Measurements from ENCODE around the gene SLC35F3. TPM values are rescaled to one million over a fixed set of nuclear protein-coding genes. Genes with fewer than 3 reads are reported as not detected.

Gene SLC35F3
- total and polyA plus RNA-seq, 4 donors: 0.01 to 0.37 (median 0.08) TPM; not detected in 1

DNA sequence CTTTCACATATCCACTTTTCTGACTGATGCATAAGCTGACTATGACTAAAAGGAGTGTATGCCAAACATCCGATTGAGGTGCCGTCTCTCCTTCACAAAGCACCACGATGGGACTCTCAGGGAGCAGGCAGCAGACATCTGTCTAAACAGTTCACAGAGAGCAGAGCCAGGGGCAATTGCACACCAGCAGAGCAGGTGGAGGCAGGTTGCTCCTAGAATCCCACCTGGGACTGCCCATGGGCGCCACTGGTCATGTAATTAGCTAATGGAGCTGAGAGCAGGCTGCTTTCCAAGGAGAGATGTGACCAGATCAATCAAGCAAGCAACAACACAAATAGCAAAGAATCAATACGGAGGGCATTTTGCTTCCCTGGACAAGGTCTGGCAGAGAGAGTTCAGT is 438.3 kb downstream of the SLC35F3 start:
- TF ChIP-seq FOXA2 (IDR thresholded peaks at IDR 0.05) (no peak), SP1 (IDR thresholded peaks at IDR 0.05) (no peak), JUND (IDR thresholded peaks at IDR 0.05) (no peak), RXRA (IDR thresholded peaks at IDR 0.05) (no peak), HNF4A (conservative IDR thresholded peaks at IDR 0.05) (no peak), GABPA (IDR thresholded peaks at IDR 0.05 in 1 of 2, conservative IDR thresholded peaks at IDR 0.05 in 1 of 2) (no peak), RAD21 (IDR thresholded peaks at IDR 0.05) (no peak), NR2F2 (IDR thresholded peaks at IDR 0.05) (no peak)
- TF ChIP-seq, protein P1, sequence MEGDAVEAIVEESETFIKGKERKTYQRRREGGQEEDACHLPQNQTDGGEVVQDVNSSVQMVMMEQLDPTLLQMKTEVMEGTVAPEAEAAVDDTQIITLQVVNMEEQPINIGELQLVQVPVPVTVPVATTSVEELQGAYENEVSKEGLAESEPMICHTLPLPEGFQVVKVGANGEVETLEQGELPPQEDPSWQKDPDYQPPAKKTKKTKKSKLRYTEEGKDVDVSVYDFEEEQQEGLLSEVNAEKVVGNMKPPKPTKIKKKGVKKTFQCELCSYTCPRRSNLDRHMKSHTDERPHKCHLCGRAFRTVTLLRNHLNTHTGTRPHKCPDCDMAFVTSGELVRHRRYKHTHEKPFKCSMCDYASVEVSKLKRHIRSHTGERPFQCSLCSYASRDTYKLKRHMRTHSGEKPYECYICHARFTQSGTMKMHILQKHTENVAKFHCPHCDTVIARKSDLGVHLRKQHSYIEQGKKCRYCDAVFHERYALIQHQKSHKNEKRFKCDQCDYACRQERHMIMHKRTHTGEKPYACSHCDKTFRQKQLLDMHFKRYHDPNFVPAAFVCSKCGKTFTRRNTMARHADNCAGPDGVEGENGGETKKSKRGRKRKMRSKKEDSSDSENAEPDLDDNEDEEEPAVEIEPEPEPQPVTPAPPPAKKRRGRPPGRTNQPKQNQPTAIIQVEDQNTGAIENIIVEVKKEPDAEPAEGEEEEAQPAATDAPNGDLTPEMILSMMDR (IDR thresholded peaks at IDR 0.05; ENCODE audit: low read depth, low read length, missing input control): no peak
- TF ChIP-seq, protein P2, sequence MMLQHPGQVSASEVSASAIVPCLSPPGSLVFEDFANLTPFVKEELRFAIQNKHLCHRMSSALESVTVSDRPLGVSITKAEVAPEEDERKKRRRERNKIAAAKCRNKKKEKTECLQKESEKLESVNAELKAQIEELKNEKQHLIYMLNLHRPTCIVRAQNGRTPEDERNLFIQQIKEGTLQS (IDR thresholded peaks at IDR 0.05): no peak
- TF ChIP-seq, protein P3, sequence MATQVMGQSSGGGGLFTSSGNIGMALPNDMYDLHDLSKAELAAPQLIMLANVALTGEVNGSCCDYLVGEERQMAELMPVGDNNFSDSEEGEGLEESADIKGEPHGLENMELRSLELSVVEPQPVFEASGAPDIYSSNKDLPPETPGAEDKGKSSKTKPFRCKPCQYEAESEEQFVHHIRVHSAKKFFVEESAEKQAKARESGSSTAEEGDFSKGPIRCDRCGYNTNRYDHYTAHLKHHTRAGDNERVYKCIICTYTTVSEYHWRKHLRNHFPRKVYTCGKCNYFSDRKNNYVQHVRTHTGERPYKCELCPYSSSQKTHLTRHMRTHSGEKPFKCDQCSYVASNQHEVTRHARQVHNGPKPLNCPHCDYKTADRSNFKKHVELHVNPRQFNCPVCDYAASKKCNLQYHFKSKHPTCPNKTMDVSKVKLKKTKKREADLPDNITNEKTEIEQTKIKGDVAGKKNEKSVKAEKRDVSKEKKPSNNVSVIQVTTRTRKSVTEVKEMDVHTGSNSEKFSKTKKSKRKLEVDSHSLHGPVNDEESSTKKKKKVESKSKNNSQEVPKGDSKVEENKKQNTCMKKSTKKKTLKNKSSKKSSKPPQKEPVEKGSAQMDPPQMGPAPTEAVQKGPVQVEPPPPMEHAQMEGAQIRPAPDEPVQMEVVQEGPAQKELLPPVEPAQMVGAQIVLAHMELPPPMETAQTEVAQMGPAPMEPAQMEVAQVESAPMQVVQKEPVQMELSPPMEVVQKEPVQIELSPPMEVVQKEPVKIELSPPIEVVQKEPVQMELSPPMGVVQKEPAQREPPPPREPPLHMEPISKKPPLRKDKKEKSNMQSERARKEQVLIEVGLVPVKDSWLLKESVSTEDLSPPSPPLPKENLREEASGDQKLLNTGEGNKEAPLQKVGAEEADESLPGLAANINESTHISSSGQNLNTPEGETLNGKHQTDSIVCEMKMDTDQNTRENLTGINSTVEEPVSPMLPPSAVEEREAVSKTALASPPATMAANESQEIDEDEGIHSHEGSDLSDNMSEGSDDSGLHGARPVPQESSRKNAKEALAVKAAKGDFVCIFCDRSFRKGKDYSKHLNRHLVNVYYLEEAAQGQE (IDR thresholded peaks at IDR 0.05): no peak
- no peaks in the 10 kb centered on the region for H3K27me3 ChIP-seq (ENCODE audit: control insufficient read depth in 4 of 4, insufficient read depth in 4 of 4, low read length in 3 of 4)
- no peaks in the 10 kb centered on the region for H3K36me3 ChIP-seq (ENCODE audit: control insufficient read depth in 4 of 4, insufficient read depth in 3 of 4, low read depth in 1 of 4, low read length in 3 of 4)
- H3K9me3 ChIP-seq (ENCODE audit: control insufficient read depth in 4 of 4, low read length in 3 of 4): peaks cover 0 to 7% (median 0%) of the 10 kb centered on the region in 4 donors
- no peak overlapping the region for H3K9ac ChIP-seq (ENCODE audit: low read depth in 1 of 2, low read length in 2 of 2)
- H3K4me1 ChIP-seq (ENCODE audit: control insufficient read depth in 4 of 4, insufficient read depth in 4 of 4, low read length in 3 of 4): peaks cover 0 to 5% (median 0%) of the 10 kb centered on the region in 4 donors
- DNase-seq (ENCODE audit: low spot score): no peak
- H3K27ac ChIP-seq (ENCODE audit: low read depth in 1 of 2, low read length in 2 of 2): no peak overlapping the region
- 35% methylated on average over 5 of the region's 5 CpGs for WGBS
- no peak overlapping the region for H3K4me3 ChIP-seq (ENCODE audit: low read depth in 1 of 3, low read length in 3 of 3)

DNA sequence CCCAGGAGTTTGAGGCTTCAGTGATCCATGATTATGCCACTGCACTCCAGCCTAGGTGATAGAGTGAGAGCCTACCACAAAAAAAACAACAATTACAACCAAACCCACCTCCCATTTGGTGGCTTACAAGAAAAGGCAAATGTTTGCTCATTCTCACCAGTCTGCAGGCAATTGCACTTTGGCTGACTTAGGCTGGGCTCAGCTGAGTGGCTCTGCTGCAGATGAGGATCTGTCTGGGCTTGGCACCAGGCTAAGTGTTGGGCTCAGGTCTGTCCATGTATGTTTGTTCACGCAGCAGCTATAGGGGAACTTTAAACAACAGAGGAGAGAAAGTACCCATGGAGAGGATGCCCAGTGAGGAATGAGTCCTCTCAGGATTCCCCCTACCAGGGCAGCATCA is 440.8 kb downstream of the SLC35F3 start:
- Histone ChIP-seq H3K36me3 (ENCODE audit: control insufficient read depth in 4 of 4, insufficient read depth in 3 of 4, low read depth in 1 of 4, low read length in 3 of 4) (no peaks in the 10 kb centered on the region), H3K9me3 (ENCODE audit: control insufficient read depth in 4 of 4, low read length in 3 of 4) (no peaks in the 10 kb centered on the region), H3K27me3 (ENCODE audit: control insufficient read depth in 4 of 4, insufficient read depth in 4 of 4, low read length in 3 of 4) (peaks cover 0 to 2% (median 0%) of the 10 kb centered on the region in 4 donors), H3K9ac (ENCODE audit: low read depth in 1 of 2, low read length in 2 of 2) (no peak overlapping the region), H3K4me1 (ENCODE audit: control insufficient read depth in 4 of 4, insufficient read depth in 4 of 4, low read length in 3 of 4) (peaks cover 0 to 5% (median 0%) of the 10 kb centered on the region in 4 donors), H3K27ac (ENCODE audit: low read depth in 1 of 2, low read length in 2 of 2) (no peak overlapping the region), H3K4me3 (ENCODE audit: low read depth in 1 of 3, low read length in 3 of 3) (no peak overlapping the region)
- WGBS: 100% methylated on average over 1 of the region's 1 CpG
- TF ChIP-seq JUND (IDR thresholded peaks at IDR 0.05): no peak
- TF ChIP-seq, protein P1 (IDR thresholded peaks at IDR 0.05; ENCODE audit: low read depth, low read length, missing input control): no peak
- no peak for DNase-seq (ENCODE audit: low spot score)
